Panc1 (cell line): ENCODE measurements around the gene TEX11.

ENCODE experiments used
- POLR2AphosphoS5 ChIP-seq: IDR thresholded peaks from 2 replicates; pipeline ENCODE4 v1.6.1; 2012; ENCODE audit warnings: mild to moderate bottlenecking, low read depth, low read length, moderate library complexity
- SIN3A ChIP-seq: IDR thresholded peaks from 2 replicates; pipeline ENCODE4 v1.6.1; 2012; ENCODE audit warnings: low read depth, mild to moderate bottlenecking, low read length, moderate library complexity, borderline replicate concordance; ENCODE audit not compliant: insufficient read depth
- TCF7L2 ChIP-seq: IDR thresholded peaks from 2 replicates; pipeline ENCODE4 v1.6.1; 2011; ENCODE audit warnings: mild to moderate bottlenecking, low read depth, low read length, inconsistent platforms
- TF ChIP-seq, protein P1 (sequence below): fragments of 450-650 bp; IDR thresholded peaks from 2 replicates; pipeline ENCODE4 v1.5.1; 2017; ENCODE audit warnings: mild to moderate bottlenecking
- TF ChIP-seq, protein P2 (sequence below), 2 experiments: IDR thresholded peaks; 2 replicates each; pipeline ENCODE4 v1.6.1; 2011 to 2012; ENCODE audit warnings: low read depth in 2 of 2, control low read depth in 1 of 2, low read length in 1 of 2, mild to moderate bottlenecking in 1 of 2, moderate library complexity in 1 of 2; ENCODE audit not compliant: insufficient read depth in 1 of 2

DNA sequence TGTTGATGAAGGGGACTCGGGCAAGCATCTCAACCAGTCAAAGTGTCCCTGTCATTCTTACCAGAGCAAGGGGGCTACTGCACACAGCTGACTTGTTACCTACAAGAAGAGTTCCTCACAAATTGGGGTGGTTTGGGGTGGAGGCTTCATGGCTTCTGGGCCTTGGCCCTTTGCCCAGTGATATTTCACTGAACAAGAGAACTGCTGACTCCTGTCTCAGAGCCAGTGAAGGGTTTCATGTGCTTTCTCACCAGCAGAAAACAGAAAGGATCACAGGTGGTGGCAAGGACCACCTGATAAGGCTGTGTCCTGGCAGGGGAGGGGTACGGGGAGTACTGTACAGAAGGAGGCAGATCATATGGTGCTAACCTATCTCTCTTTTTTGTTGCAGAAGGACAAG, 410.4 kb downstream of the TEX11 start:
- TF ChIP-seq, protein P1, sequence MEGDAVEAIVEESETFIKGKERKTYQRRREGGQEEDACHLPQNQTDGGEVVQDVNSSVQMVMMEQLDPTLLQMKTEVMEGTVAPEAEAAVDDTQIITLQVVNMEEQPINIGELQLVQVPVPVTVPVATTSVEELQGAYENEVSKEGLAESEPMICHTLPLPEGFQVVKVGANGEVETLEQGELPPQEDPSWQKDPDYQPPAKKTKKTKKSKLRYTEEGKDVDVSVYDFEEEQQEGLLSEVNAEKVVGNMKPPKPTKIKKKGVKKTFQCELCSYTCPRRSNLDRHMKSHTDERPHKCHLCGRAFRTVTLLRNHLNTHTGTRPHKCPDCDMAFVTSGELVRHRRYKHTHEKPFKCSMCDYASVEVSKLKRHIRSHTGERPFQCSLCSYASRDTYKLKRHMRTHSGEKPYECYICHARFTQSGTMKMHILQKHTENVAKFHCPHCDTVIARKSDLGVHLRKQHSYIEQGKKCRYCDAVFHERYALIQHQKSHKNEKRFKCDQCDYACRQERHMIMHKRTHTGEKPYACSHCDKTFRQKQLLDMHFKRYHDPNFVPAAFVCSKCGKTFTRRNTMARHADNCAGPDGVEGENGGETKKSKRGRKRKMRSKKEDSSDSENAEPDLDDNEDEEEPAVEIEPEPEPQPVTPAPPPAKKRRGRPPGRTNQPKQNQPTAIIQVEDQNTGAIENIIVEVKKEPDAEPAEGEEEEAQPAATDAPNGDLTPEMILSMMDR: no peak
- TF ChIP-seq POLR2AphosphoS5: no peak
- TF ChIP-seq SIN3A: no peak
- no peak for TF ChIP-seq TCF7L2
- TF ChIP-seq, protein P2, sequence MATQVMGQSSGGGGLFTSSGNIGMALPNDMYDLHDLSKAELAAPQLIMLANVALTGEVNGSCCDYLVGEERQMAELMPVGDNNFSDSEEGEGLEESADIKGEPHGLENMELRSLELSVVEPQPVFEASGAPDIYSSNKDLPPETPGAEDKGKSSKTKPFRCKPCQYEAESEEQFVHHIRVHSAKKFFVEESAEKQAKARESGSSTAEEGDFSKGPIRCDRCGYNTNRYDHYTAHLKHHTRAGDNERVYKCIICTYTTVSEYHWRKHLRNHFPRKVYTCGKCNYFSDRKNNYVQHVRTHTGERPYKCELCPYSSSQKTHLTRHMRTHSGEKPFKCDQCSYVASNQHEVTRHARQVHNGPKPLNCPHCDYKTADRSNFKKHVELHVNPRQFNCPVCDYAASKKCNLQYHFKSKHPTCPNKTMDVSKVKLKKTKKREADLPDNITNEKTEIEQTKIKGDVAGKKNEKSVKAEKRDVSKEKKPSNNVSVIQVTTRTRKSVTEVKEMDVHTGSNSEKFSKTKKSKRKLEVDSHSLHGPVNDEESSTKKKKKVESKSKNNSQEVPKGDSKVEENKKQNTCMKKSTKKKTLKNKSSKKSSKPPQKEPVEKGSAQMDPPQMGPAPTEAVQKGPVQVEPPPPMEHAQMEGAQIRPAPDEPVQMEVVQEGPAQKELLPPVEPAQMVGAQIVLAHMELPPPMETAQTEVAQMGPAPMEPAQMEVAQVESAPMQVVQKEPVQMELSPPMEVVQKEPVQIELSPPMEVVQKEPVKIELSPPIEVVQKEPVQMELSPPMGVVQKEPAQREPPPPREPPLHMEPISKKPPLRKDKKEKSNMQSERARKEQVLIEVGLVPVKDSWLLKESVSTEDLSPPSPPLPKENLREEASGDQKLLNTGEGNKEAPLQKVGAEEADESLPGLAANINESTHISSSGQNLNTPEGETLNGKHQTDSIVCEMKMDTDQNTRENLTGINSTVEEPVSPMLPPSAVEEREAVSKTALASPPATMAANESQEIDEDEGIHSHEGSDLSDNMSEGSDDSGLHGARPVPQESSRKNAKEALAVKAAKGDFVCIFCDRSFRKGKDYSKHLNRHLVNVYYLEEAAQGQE (IDR thresholded peaks at IDR 0.05; ENCODE audit: insufficient read depth in 1 of 2, low read depth in 2 of 2, low read length in 1 of 2): no peak
